ENCODE results near the gene NCOA3.

DNA sequence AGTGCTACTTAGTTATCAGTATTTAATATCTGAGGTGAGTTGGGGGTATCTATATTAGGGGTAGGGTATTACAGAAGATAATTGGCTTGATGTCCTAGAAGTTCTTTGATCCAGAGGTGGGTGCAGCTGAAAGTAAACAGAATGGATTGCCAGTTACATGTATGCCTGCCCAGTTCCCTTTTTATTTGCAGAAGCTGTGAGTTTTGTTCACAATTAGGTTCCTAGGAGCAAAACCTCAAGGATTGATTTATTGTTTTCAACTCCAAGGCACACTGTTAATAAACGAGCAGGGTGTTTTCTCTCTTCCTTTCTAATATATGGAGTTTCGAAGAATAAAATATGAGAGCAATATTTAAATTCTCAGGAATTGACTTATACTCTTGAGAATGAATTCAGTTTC lies 154.6 kb downstream of the NCOA3 start:
- TF ChIP-seq CREB1 (IDR thresholded peaks at IDR 0.05; ENCODE audit: low read depth) (no peak), NFIC (IDR thresholded peaks at IDR 0.05) (no peak), TAF1 (IDR thresholded peaks at IDR 0.05; ENCODE audit: low read depth) (no peak), EP300 (IDR thresholded peaks at IDR 0.05; ENCODE audit: borderline replicate concordance) (no peak), ZBTB7A (IDR thresholded peaks at IDR 0.05; ENCODE audit: low read depth) (no peak), TCF12 (IDR thresholded peaks at IDR 0.05; ENCODE audit: low read depth) (no peak), CEBPB (IDR thresholded peaks at IDR 0.05) (no peak), RAD21 (IDR thresholded peaks at IDR 0.05; ENCODE audit: low read depth) (no peak), YY1 (IDR thresholded peaks at IDR 0.05; ENCODE audit: low read depth) (no peak)
- TF ChIP-seq, protein P1, sequence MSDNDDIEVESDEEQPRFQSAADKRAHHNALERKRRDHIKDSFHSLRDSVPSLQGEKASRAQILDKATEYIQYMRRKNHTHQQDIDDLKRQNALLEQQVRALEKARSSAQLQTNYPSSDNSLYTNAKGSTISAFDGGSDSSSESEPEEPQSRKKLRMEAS (IDR thresholded peaks at IDR 0.05): no peak
- TF ChIP-seq, protein P2, sequence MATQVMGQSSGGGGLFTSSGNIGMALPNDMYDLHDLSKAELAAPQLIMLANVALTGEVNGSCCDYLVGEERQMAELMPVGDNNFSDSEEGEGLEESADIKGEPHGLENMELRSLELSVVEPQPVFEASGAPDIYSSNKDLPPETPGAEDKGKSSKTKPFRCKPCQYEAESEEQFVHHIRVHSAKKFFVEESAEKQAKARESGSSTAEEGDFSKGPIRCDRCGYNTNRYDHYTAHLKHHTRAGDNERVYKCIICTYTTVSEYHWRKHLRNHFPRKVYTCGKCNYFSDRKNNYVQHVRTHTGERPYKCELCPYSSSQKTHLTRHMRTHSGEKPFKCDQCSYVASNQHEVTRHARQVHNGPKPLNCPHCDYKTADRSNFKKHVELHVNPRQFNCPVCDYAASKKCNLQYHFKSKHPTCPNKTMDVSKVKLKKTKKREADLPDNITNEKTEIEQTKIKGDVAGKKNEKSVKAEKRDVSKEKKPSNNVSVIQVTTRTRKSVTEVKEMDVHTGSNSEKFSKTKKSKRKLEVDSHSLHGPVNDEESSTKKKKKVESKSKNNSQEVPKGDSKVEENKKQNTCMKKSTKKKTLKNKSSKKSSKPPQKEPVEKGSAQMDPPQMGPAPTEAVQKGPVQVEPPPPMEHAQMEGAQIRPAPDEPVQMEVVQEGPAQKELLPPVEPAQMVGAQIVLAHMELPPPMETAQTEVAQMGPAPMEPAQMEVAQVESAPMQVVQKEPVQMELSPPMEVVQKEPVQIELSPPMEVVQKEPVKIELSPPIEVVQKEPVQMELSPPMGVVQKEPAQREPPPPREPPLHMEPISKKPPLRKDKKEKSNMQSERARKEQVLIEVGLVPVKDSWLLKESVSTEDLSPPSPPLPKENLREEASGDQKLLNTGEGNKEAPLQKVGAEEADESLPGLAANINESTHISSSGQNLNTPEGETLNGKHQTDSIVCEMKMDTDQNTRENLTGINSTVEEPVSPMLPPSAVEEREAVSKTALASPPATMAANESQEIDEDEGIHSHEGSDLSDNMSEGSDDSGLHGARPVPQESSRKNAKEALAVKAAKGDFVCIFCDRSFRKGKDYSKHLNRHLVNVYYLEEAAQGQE (IDR thresholded peaks at IDR 0.05; ENCODE audit: low read depth): no peak
- TF ChIP-seq, protein P3, sequence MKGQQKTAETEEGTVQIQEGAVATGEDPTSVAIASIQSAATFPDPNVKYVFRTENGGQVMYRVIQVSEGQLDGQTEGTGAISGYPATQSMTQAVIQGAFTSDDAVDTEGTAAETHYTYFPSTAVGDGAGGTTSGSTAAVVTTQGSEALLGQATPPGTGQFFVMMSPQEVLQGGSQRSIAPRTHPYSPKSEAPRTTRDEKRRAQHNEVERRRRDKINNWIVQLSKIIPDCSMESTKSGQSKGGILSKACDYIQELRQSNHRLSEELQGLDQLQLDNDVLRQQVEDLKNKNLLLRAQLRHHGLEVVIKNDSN (IDR thresholded peaks at IDR 0.05): no peak

All from Ishikawa (cell line).